H1 (cell line): Measurements from ENCODE around the gene EMD.

Experiments used
- EP300 ChIP-seq, 2 experiments: IDR thresholded peaks; 1 replicate in 1 of 2; 2 replicates in 1 of 2; pipeline ENCODE4 v1.6.1; 2011 to 2012; ENCODE audit warnings: low read depth in 2 of 2, low read length in 2 of 2, mild to moderate bottlenecking in 2 of 2, borderline replicate concordance in 1 of 2, inconsistent platforms in 1 of 2, moderate library complexity in 1 of 2
- EZH2 ChIP-seq: fragments of 200-600 bp; sonication (generic); IDR thresholded peaks from 2 replicates; pipeline ENCODE4 v1.7.1; 2012; ENCODE audit warnings: low read depth, mild to moderate bottlenecking, moderate library complexity, low read length, inconsistent platforms; ENCODE audit not compliant: severe bottlenecking
- POU5F1 ChIP-seq: IDR thresholded peaks from 2 replicates; pipeline ENCODE4 v1.6.1; 2011; ENCODE audit warnings: low read depth, mild to moderate bottlenecking, low read length, moderate library complexity
- SIN3A ChIP-seq, 2 experiments: IDR thresholded peaks in 1 of 2; conservative IDR thresholded peaks in 1 of 2; 2 replicates each; pipeline ENCODE4 v1.6.1; 2011 to 2012; ENCODE audit warnings: low read length in 2 of 2, improper control_type of control experiment in 1 of 2, low read depth in 1 of 2, mild to moderate bottlenecking in 1 of 2
- SP2 ChIP-seq: IDR thresholded peaks from 2 replicates; pipeline ENCODE4 v1.6.1; 2012; ENCODE audit warnings: mild to moderate bottlenecking, low read length, inconsistent platforms
- TEAD4 ChIP-seq: IDR thresholded peaks from 2 replicates; pipeline ENCODE4 v1.6.1; 2012; ENCODE audit warnings: low read depth, low read length, inconsistent platforms, mixed read lengths
- TF ChIP-seq, protein P1 (sequence below), 3 experiments: IDR thresholded peaks; 1 replicate in 2 of 3; 2 replicates in 1 of 3; pipeline versions ENCODE4 v1.5.1 to v1.6.1; 2011; ENCODE audit warnings: low read length in 3 of 3, mild to moderate bottlenecking in 3 of 3, inconsistent platforms in 2 of 3, low read depth in 1 of 3, moderate library complexity in 1 of 3; ENCODE audit not compliant: insufficient read depth in 1 of 3; ENCODE audit errors: control extremely low read depth in 1 of 3
- TF ChIP-seq, protein P2 (sequence below): IDR thresholded peaks from 2 replicates; pipeline ENCODE4 v1.6.1; 2011; ENCODE audit warnings: low read length, improper control_type of control experiment

DNA sequence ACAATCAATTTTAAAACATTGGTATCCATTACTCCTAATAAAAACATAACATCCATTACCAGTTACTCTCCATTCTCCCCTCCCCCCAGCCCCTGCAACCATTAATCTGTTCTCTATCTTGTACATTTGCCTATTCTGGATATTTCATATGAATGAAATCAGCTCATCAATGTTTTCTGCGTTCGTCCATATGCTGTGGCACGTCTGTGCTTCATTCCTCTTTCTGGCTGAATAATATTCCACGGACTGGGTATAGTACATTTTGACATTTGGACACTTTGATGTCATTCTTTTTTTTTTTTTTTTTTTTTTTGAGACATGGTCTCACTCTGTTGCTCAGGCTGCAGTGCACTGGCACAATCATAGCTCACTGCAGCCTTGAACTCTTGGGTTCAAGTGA, 24.8 kb downstream of the EMD start:
- TF ChIP-seq, protein P1, sequence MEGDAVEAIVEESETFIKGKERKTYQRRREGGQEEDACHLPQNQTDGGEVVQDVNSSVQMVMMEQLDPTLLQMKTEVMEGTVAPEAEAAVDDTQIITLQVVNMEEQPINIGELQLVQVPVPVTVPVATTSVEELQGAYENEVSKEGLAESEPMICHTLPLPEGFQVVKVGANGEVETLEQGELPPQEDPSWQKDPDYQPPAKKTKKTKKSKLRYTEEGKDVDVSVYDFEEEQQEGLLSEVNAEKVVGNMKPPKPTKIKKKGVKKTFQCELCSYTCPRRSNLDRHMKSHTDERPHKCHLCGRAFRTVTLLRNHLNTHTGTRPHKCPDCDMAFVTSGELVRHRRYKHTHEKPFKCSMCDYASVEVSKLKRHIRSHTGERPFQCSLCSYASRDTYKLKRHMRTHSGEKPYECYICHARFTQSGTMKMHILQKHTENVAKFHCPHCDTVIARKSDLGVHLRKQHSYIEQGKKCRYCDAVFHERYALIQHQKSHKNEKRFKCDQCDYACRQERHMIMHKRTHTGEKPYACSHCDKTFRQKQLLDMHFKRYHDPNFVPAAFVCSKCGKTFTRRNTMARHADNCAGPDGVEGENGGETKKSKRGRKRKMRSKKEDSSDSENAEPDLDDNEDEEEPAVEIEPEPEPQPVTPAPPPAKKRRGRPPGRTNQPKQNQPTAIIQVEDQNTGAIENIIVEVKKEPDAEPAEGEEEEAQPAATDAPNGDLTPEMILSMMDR (IDR thresholded peaks at IDR 0.05; ENCODE audit: control extremely low read depth in 1 of 3, insufficient read depth in 1 of 3, low read depth in 1 of 3, low read length in 3 of 3): no peak
- TF ChIP-seq, protein P2, sequence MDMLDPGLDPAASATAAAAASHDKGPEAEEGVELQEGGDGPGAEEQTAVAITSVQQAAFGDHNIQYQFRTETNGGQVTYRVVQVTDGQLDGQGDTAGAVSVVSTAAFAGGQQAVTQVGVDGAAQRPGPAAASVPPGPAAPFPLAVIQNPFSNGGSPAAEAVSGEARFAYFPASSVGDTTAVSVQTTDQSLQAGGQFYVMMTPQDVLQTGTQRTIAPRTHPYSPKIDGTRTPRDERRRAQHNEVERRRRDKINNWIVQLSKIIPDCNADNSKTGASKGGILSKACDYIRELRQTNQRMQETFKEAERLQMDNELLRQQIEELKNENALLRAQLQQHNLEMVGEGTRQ: no peak
- no peak for TF ChIP-seq EP300 (IDR thresholded peaks at IDR 0.05; ENCODE audit: borderline replicate concordance in 1 of 2, low read depth in 2 of 2, low read length in 2 of 2)
- TF ChIP-seq POU5F1: no peak
- no peak for TF ChIP-seq SP2
- TF ChIP-seq TEAD4: no peak
- TF ChIP-seq EZH2: no peak
- no peak for TF ChIP-seq SIN3A (conservative IDR thresholded peaks at IDR 0.05 in 1 of 2, IDR thresholded peaks at IDR 0.05 in 1 of 2; ENCODE audit: low read depth in 1 of 2, low read length in 2 of 2)
